ENCODE results near the gene SUV39H2.
"Not testable (repeated sequence)": the region's sequence is repeated elsewhere in the genome, so short reads cannot be mapped to it uniquely, and the experiment has no call there.

SUV39H2 gene

DNA sequence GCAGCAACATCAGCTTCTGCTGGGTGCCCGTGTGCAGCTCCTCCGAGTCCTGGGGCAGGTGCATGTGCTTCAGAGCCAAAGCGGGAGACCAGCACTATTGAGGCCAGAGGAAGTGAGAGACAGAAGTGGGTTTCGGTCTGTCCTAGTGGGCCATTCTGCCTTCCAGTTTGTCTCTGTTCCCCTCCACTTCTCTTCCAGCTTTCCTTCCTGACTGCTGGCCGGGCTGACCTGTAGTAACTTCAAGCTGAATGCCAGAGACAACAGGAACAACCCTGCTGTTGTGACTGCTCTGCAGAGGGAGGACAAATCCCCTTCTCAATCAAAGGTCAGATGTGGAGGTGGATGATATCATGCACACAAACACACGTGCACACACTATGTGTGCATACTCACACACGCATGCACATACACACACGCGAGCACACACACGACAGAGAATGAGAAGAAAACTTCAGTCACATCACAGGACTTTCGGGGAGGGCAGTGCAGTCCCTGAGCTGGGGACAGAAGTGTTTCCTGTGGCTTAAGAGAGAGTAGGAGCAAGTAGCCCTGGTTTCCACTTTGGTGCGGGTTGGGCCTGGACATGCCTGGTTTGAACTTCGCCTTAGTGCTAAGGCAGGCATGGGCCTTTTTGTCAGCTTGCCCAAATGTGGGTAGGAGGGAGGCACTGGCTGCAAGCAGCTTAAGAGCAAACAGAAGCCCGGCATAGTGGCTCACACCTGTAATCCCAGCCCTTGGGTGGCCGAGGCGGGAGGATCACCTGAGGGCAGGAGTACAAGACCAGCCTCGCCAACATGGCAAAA is 63.7 kb downstream of the SUV39H2 start:
- DNase-seq: not testable (repeated sequence)

DNA sequence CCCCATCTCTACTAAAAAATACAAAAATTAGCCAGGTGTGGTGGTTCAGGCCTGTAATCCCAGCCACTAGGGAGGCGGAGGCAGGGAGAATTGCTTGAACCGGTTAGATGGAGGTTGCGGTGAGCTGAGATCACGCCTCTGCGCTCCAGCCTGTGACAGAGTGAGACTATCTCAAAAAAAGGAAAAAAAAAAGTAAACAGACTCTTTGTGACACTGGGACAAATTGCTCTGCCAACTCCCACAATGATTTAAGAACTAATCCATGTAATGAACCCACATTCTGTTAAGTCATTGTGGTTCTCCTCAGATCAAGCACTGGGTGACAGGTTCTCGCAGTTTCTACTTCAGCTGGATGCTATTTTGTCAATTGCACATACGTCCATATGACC is 64.3 kb downstream of the SUV39H2 start:
- DNase-seq: not testable (repeated sequence)

DNA sequence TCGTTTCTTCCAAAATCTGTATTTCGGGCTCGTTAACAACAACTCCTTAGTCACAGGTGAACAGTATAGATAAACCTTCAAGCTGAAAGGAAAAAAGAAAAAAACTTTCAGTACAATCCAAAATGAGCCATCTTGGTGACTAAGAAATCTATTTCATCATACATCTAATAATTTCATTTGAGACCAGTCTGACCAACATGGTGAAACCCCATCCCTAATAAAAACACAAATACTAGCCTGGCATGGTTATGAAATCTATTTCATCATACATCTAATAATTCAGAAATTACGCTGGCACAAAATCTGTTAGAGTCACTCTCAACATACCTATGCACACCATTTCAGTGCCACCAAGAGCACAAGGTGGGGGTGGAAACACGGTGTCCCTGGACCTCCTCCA is 66.4 kb downstream of the SUV39H2 start:
- no peak for DNase-seq

DNA sequence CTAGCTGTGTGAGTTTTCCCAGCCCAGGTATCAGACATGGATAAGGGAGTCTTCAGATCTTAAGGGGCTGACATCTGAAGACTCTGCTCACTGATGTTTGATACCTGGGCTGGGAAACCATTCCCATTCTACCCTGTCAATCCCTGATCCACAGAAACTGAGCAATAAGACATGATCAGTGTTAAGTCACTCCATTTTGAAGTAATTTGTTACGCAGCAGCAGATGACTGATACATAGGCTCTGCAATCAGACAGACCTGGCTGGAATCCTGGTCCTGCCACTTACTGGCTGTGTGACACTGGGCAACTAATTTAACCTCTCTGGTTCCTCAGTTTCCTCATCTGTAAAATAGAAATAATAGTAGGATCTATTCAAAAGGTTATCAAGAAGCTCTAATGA is 68.6 kb downstream of the SUV39H2 start:
- no peak for DNase-seq

DNA sequence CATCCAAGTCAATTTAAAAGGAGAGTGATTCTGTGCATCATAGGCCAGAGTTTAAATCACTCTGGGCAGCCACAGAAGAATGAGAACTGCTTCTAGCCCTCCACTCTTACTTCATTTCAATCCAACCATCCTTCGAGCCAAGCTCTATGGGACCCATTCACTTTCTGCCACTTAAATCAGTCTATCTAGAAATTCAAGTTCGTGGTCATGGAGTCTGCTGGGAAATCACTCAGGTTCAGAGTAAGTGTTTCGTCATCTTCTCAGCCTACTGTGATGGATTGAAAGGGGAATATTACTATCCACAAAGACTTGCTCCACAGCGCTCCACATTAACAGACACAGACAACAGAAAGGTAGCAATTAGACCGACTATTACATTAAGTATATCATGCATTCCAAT is 70.6 kb downstream of the SUV39H2 start:
- DNase-seq: no peak

GRCh38 chr10:14952851-14953423 is 74.3 kb downstream of the SUV39H2 start:
- no peak for DNase-seq

DNA sequence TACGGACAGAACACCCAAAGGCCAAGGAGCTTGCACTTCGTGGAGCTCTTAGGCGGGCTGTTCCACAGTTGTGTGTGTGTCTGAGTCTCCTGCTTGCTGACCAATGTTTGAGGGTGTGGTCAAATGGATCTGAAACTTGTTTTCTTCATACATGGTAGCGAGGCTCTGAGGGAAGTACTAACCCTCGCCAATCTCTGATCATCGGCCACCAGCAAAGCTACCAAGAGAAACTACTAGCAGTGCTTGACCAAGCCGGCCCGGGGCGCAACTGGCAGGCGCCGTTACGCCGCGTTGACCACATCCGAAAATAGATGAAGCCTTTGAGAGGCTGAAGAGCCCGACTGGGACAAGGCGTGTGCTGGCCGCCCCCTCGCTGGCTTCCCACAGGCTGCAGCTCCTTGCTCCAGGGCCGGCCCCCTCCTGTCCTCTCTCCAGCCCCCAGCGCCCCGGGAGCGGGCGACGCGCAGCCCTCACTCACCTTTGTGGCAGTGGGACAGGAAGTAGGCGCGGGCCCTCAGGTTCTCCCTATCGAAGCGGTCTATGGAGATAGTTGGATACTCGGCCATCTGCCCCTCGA is 74.8 kb downstream of the SUV39H2 start:
- no peak for DNase-seq

Data from cortex of kidney (tissue), 1 donor.